RKO (cell line): Measurements from ENCODE around the gene ITPKB.
A peak's percentile ranks its signal among the peaks of the same experiment; 100 is the strongest.

Experiments used
- DNase-seq: peaks from one replicate; pipeline ENCODE4 v3.0.0-alpha.2; 2016; ENCODE audit warnings: low spot score

Gene ITPKB

GRCh38 chr1:226665505-226666163 lies 73.4 kb downstream of the ITPKB start:
- no peak for DNase-seq

DNA sequence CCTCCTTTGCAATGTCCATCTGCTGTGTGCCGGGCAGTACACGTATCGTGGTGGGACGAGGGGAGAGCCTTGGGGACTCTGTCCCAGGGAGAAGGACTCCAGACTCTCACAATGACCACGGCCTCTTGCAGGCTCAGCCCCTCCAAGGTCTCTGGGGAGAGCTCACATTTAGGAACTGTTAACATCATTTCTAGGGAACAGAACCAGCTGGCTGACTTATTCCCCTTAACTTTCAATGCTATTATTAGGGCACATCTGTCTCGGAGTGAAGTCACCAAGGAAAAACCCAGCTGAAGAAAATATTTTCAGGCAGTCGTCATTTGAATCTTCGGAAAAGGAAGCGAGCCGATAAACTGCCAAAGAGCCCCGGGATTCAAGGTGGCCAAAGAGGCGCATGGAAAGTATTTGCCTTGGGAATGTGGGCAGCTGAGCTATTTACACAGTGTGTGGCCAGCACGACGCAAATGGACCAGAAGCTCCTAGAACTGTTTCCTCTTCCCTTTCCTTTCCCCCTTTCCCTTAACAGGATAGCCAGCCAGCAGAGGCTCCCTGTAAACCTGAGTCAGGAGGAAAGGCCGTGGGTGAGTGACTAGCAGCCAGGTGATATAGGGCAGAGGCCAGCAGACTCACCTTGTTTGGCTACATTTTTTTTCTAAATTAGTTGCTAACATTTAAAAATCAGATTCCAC lies 74.5 kb downstream of the ITPKB start:
- no peak for DNase-seq

- DNase-seq = no peak
Observed at GRCh38 chr1:226663327-226663704, 75.8 kb downstream of the ITPKB start.

DNA sequence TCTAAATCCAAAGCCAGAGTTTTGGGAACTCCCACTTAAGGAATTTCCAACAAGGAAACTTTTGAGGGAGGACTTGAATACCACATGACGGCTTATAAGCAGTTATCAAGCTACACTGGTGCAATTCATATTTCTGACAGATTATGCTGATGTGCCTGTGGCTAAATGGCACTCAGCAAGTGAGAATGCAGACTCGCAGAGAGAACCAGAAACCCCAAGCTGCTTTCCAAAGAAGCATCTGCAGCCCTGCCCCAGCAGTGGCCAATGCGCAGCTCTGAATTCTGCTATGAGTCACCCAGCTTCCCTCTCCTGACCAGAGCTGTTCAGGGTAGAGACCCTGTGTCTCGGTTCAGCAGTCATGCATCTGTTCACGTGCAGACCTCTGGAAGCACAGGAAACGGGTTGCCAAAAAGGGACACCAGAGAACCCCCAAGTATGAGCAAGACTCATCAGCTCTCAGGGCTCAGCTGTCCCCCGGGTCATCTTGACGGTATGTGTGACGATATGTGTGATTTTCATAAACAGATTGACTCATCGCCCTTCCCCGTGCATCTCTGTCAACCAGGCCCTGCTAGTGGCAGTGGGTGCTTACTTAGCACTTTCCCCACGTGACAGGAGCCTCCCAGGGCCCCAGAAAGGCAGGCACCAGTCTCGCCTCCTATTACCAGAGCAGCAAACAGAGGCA lies 76.3 kb downstream of the ITPKB start:
- DNase-seq = peak; percentile 86

GRCh38 chr1:226661965-226662364 lies 77.1 kb downstream of the ITPKB start:
- no peak for DNase-seq

GRCh38 chr1:226661271-226661670 lies 77.8 kb downstream of the ITPKB start:
- no peak for DNase-seq

DNA sequence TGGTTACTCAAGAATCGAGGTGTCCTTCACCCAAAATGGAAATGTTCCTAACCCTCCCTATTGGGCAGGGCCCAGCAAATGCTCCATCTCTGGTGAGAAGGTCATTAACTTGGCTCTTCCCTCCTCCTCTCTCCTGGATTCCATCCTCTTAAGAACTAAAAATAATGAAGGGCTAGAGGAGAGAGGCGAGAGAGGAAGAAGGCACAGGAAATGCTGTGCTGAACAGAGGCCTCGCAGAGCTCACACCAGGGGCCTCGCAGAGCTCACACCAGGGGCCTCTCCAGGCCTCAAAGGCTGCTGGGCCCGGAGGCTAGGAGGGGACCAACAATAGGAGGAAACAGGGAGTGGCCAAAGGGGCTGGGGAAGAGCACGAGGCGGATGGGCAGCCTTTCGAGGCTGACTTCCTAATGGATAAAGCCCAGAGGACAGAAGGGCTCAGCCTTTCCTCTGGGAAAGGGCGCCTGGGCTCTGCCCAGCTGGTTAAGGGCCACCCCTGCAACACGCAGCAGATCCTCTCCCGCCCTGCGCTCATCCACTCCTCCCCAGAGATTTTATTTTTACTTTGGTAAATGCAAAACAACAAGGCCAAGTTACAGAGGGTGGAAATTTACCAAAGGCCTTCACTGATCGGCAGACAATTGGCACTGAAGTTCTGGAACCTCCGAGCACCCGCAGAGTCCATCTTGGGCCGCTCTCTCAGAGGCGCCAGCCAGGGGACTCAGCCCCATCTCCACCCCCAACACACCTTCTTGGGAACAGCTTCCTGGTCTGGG lies 78.5 kb downstream of the ITPKB start:
- no peak for DNase-seq

DNA sequence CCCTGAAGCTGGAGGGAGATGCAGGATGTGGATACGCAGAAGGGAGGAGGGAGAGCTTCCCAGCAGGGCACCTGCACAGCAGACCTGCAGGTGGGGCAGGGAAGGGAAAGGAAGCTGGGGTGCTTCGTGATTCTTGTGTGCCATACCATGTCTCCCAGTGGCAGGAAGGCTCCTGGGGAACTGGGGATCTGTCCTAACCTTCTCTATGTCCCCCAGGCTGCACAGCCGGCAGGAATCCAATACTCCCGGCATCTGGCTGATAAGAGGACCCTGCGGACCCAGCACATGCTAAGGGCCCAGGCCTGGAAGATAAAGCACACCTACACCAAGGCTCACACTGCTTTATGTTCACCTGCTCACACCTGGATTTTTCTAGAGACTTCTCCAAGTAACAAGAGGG lies 79.4 kb downstream of the ITPKB start:
- DNase-seq = no peak

DNA sequence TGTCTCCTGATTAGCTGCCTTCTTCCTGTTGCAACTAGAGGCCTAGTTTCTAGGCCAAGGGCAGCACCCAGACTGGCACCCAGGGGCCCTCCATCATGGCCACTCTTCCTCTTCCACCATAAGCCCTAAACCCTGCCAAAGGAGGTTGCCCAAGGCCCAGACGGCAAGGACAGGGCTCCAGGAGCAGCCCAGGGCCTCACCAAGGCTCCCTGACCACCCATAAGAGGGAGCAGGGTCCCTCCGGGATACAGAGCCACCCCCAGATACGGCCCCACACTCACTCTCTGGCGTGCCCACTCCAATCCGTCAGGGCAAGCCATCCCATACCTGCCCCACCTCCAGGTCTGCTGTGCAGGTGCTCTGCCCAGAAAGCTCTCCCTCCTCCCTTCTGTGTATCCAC lies 79.9 kb downstream of the ITPKB start:
- DNase-seq = no peak

DNA sequence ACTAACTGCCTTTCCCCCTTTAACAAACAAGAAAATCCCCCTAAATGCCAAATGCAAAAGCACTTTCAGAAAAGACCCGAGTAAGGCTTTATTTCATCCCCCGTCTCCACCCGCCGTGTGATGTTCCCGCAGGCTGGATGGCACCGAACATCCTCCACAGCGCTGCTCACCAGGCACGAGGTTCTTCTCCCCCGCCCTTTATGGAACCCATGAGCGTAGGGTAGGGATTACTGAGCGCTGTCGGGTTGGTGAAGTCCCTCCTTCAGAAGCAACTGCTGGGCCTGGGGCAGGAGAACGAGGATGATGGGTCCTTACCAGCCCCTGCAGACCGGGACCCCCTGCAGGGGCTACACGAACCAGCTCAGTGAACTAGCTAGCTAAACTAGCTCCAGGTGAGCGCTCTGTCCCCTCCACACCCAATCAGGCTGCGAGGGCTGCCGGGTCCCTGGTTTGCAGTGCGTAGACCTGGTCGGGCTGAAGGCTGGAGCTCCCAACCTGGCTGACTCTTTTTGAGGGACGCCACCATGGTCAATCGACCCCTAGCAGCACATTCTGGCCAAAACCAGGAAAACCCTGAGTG lies 80.4 kb downstream of the ITPKB start:
- no peak for DNase-seq

DNA sequence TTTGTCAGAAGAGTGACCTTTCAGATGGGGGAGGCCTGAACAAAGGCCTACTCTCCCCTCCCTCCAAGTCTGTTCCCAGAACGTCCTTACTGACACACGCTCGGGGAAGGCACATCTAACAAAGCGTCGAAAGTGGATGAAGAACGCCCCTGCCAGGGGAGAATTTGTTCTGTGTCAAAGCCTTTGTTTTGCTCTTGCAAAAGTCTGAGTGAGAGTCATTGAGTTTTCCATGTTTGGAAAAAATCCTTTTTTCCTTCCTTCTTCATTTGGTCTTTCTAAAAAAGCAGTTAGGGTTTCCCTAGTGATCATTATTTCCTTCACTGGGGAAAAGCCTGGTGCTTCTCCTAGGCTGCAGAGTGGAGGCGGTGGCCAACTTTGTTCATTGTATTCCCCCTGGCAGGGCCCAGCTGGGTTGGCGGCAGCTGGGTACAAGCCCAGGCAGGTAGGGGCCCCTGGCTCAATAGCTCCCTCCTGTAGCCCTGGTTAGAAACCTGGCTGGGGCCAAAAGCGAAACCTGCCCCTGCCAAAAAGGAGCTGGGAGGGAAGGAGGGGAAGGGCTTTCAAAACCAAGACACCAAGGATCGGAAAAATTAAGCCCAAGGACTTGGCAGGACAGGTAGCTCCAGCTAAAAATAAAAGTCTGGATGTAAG lies 81.1 kb downstream of the ITPKB start:
- DNase-seq = no peak

DNA sequence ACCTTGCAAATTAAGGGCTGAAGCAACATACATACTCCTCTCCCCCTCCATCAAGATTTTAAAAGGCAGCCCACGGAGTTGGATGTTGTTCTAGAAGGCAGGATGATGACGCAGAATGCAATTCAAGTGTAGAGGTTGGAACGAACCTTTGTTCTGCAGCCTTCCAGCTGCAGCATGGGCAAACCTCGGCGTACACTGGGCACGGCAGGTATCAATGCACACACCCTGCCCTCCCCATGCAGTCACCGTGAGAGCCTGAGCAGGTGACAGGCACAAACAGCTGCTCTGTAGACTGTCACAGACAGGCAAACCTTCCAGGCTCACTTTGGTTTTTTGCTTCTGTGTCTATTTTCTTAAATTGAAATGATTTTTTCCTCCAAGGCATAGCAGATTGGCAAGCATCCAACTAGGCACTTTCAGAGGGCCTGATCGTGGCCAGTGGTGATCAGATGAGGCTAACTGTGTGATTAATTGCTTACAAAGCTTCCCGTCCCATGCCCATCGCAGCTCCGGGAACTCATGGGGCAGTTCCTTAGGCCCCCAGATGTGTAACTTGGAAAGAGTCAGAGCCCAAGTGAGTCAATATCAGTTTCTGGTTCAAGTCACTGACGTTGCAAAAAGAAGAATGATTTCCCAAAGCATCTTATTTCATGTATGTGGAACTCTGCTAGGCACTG lies 82.3 kb downstream of the ITPKB start:
- DNase-seq = peak; percentile 30

GRCh38 chr1:226656201-226656600 lies 82.9 kb downstream of the ITPKB start:
- DNase-seq = no peak

- DNase-seq = no peak
Observed at GRCh38 chr1:226655251-226656163, 83.6 kb downstream of the ITPKB start.

GRCh38 chr1:226654668-226655055 lies 84.4 kb downstream of the ITPKB start:
- no peak for DNase-seq

DNA sequence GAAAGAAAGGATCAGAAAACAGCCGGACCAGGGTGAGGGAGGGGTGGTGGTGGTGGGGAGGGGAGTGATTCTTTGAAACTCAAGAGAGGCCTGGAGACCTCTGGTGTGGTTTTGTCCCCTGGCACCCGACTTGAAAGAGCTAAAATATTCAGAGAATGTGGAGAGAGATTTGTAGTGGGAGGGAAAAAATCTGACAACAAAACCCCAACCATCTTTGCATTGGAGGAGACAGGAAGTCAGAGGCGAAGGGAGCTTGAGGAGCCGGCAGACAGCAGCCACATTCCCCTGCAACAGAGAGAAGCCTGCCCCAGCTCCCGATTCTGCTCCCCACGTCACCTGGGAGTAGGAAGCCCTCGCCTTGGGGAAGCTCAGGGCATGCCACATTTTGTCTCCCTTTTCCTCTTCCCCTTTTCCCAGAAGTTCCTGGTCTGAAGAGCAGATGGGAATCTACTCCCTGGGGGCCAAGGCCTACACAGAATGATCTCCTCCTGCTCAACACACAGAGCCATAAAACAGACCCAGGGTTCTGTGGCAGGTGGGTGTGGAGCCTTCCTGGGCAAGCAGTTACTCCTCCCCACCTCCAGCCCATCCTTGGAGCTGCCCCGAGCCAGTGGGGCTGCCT lies 84.9 kb downstream of the ITPKB start:
- no peak for DNase-seq

GRCh38 chr1:226653311-226653921 lies 85.7 kb downstream of the ITPKB start:
- no peak for DNase-seq

DNA sequence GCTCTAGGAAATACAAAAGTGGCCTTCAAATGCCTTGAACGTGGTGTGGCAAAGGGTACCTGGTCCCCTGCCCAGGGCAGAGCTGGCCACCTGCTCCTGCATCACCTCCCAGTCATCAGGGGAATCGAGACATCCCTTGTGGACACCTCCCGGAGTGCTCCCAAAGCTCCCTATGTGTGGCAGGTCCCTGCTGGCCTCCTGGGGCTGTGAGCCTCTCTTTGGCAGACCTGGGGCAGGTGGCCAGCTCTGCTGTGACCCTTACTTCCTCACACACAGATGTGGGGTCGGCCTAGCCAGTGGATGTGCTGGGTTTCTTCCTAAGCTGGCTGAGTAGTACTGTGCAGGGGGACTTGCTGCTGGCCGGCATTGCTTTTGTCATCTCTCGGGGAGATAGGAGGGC lies 86.5 kb downstream of the ITPKB start:
- no peak for DNase-seq

DNA sequence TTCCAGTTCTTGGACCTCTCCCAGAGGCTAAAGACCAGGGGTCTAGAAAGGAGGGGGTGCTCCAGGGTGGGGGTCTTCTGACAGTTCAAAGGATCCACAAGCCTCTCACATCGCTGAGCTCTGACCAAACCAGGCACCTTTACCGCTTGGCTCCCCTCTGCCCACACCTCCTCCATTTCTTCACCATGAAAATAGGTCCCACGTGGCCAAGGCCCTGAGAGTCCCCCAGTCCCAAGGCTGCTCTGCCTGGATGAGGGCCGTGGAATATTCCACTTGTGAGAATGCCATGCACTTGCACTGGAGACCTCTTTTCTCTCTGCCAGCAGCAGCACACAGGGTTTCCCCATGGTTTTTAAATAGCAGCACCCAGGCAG lies 87.4 kb downstream of the ITPKB start:
- DNase-seq = no peak
